Stimulated activated naive B cell treated with anti-CD40 and anti-IgM and Interleukin-4, amounts not matched to agents 10 μg/mL and 1 μg/mL and 100 μg/mL, for 72 hours (primary cell): ENCODE data around the gene CNOT11.

Experiments used
- ATAC-seq, 2 donors: fragments of 150-1000 bp; cut with Tn5 transposase; replicated peaks; 2 replicates each; pipeline ENCODE4 v1.10.0; 2021; ENCODE audit warnings: moderate library complexity in 1 of 2
- DNase-seq: peaks from one replicate; pipeline ENCODE4 v3.0.0; 2021
- H3K27ac Mint-ChIP-seq: one replicate; pipeline ENCODE4 v1.8.0; 2022; ENCODE audit warnings: mild to moderate bottlenecking, mixed read lengths
- H3K27me3 Mint-ChIP-seq, 2 donors: one replicate each; pipeline ENCODE4 v1.8.0; 2022; ENCODE audit warnings: mixed read lengths in 2 of 2
- H3K36me3 Mint-ChIP-seq, 2 donors: one replicate each; pipeline ENCODE4 v1.8.0; 2022; ENCODE audit warnings: mixed read lengths in 2 of 2, mild to moderate bottlenecking in 1 of 2
- H3K4me1 Mint-ChIP-seq, 2 donors: one replicate each; pipeline ENCODE4 v1.8.0; 2022; ENCODE audit warnings: mixed read lengths in 2 of 2, mild to moderate bottlenecking in 1 of 2
- H3K4me3 Mint-ChIP-seq, 2 donors: one replicate each; pipeline ENCODE4 v1.8.0; 2022; ENCODE audit warnings: mild to moderate bottlenecking in 2 of 2, mixed read lengths in 2 of 2, moderate library complexity in 1 of 2
- H3K9me3 Mint-ChIP-seq, 2 donors: one replicate each; pipeline ENCODE4 v1.8.0; 2022; ENCODE audit warnings: mixed read lengths in 2 of 2, mild to moderate bottlenecking in 1 of 2

The CNOT11 gene

GRCh38 chr2:101253703-101254450, 1.2 kb downstream of the CNOT11 start:
- H3K27me3 Mint-ChIP-seq = no peaks in the 10 kb centered on the region
- ATAC-seq (no peak), DNase-seq (no peak)
- peaks cover 19 to 21% of the 10 kb centered on the region in 2 donors for H3K36me3 Mint-ChIP-seq
- H3K27ac Mint-ChIP-seq = peak overlapping the region; percentile 95
- H3K4me3 Mint-ChIP-seq = peak overlapping the region; percentile 94 to 96
- no peaks in the 10 kb centered on the region for H3K9me3 Mint-ChIP-seq
- H3K4me1 Mint-ChIP-seq = peaks cover 21 to 44% of the 10 kb centered on the region in 2 donors

GRCh38 chr2:101255501-101255900, 2.8 kb downstream of the CNOT11 start:
- DNase-seq (no peak), ATAC-seq (no peak)
- H3K4me1 Mint-ChIP-seq = peaks cover 24 to 44% of the 10 kb centered on the region in 2 donors
- no peak overlapping the region for H3K4me3 Mint-ChIP-seq
- H3K27me3 Mint-ChIP-seq = no peaks in the 10 kb centered on the region
- H3K36me3 Mint-ChIP-seq = peaks cover 23 to 25% of the 10 kb centered on the region in 2 donors
- H3K9me3 Mint-ChIP-seq = no peaks in the 10 kb centered on the region
- no peak overlapping the region for H3K27ac Mint-ChIP-seq

GRCh38 chr2:101256316-101256715, 3.6 kb downstream of the CNOT11 start:
- ATAC-seq (no peak), DNase-seq (no peak)
- H3K36me3 Mint-ChIP-seq = peaks cover 23 to 25% of the 10 kb centered on the region in 2 donors
- no peaks in the 10 kb centered on the region for H3K27me3 Mint-ChIP-seq
- H3K27ac Mint-ChIP-seq = no peak overlapping the region
- H3K4me1 Mint-ChIP-seq = peaks cover 22 to 37% of the 10 kb centered on the region in 2 donors
- H3K9me3 Mint-ChIP-seq = no peaks in the 10 kb centered on the region
- no peak overlapping the region for H3K4me3 Mint-ChIP-seq

- DNase-seq (no peak), ATAC-seq (no peak)
- H3K9me3 Mint-ChIP-seq = no peaks in the 10 kb centered on the region
- H3K36me3 Mint-ChIP-seq = peaks cover 32 to 34% of the 10 kb centered on the region in 2 donors
- H3K4me3 Mint-ChIP-seq = no peak overlapping the region
- H3K27ac Mint-ChIP-seq = no peak overlapping the region
- H3K4me1 Mint-ChIP-seq = peaks cover 18 to 34% of the 10 kb centered on the region in 2 donors
- H3K27me3 Mint-ChIP-seq = no peaks in the 10 kb centered on the region
Observed at GRCh38 chr2:101258804-101259203, 6.1 kb downstream of the CNOT11 start.

- ATAC-seq = no peak
- no peak overlapping the region for H3K4me3 Mint-ChIP-seq
- H3K9me3 Mint-ChIP-seq = no peaks in the 10 kb centered on the region
- DNase-seq = no peak
- H3K4me1 Mint-ChIP-seq = peaks cover 9 to 13% of the 10 kb centered on the region in 2 donors
- H3K27me3 Mint-ChIP-seq = no peaks in the 10 kb centered on the region
- no peak overlapping the region for H3K27ac Mint-ChIP-seq
- H3K36me3 Mint-ChIP-seq = peaks cover 32 to 41% of the 10 kb centered on the region in 2 donors
Observed at GRCh38 chr2:101262142-101262541, 9.5 kb downstream of the CNOT11 start.

- DNase-seq (no peak), ATAC-seq (no peak)
- H3K27ac Mint-ChIP-seq = no peak overlapping the region
- peaks cover 15 to 24% of the 10 kb centered on the region in 2 donors for H3K4me1 Mint-ChIP-seq
- H3K36me3 Mint-ChIP-seq = peaks cover 35 to 46% of the 10 kb centered on the region in 2 donors
- no peak overlapping the region for H3K4me3 Mint-ChIP-seq
- no peaks in the 10 kb centered on the region for H3K27me3 Mint-ChIP-seq
- no peaks in the 10 kb centered on the region for H3K9me3 Mint-ChIP-seq
Observed at GRCh38 chr2:101263377-101263800, 10.7 kb downstream of the CNOT11 start.

- H3K9me3 Mint-ChIP-seq = no peaks in the 10 kb centered on the region
- no peak overlapping the region for H3K27ac Mint-ChIP-seq
- H3K4me1 Mint-ChIP-seq = peaks cover 13 to 24% of the 10 kb centered on the region in 2 donors
- no peaks in the 10 kb centered on the region for H3K27me3 Mint-ChIP-seq
- H3K36me3 Mint-ChIP-seq = peaks cover 27 to 40% of the 10 kb centered on the region in 2 donors
- DNase-seq = no peak
- no peak overlapping the region for H3K4me3 Mint-ChIP-seq
- no peak for ATAC-seq
Observed at GRCh38 chr2:101264360-101264939, 11.8 kb downstream of the CNOT11 start.

GRCh38 chr2:101265893-101266499, 13.3 kb downstream of the CNOT11 start:
- Mint-ChIP-seq H3K4me1 (peaks cover 13 to 24% of the 10 kb centered on the region in 2 donors), H3K36me3 (peaks cover 34 to 44% of the 10 kb centered on the region in 2 donors), H3K4me3 (no peak overlapping the region), H3K9me3 (no peaks in the 10 kb centered on the region), H3K27me3 (no peaks in the 10 kb centered on the region), H3K27ac (no peak overlapping the region)
- DNase-seq (no peak), ATAC-seq (no peak)

- DNase-seq (no peak), ATAC-seq (peak; percentile 66 to 72)
- Mint-ChIP-seq H3K4me1 (peaks cover 11 to 20% of the 10 kb centered on the region in 2 donors), H3K36me3 (peaks cover 30 to 43% of the 10 kb centered on the region in 2 donors), H3K4me3 (no peak overlapping the region), H3K27ac (peak overlapping the region; percentile 44), H3K27me3 (no peaks in the 10 kb centered on the region), H3K9me3 (no peaks in the 10 kb centered on the region)
Observed at GRCh38 chr2:101267671-101268656, 15.3 kb downstream of the CNOT11 start.

- ATAC-seq (no peak), DNase-seq (no peak)
- Mint-ChIP-seq H3K9me3 (no peaks in the 10 kb centered on the region), H3K4me1 (peaks cover 7 to 14% of the 10 kb centered on the region in 2 donors), H3K4me3 (no peak overlapping the region), H3K36me3 (peaks cover 20 to 32% of the 10 kb centered on the region in 2 donors), H3K27ac (no peak overlapping the region), H3K27me3 (no peaks in the 10 kb centered on the region)
Observed at GRCh38 chr2:101270700-101271259, 18.1 kb downstream of the CNOT11 start.

GRCh38 chr2:101272045-101272784, 19.5 kb downstream of the CNOT11 start:
- H3K4me3 Mint-ChIP-seq = no peak overlapping the region
- H3K4me1 Mint-ChIP-seq = peaks cover 6 to 11% of the 10 kb centered on the region in 2 donors
- ATAC-seq = peak; percentile 70 to 82
- peaks cover 16 to 26% of the 10 kb centered on the region in 2 donors for H3K36me3 Mint-ChIP-seq
- peak overlapping the region; percentile 14 for H3K27ac Mint-ChIP-seq
- no peaks in the 10 kb centered on the region for H3K27me3 Mint-ChIP-seq
- DNase-seq = no peak
- no peaks in the 10 kb centered on the region for H3K9me3 Mint-ChIP-seq

- no peak for DNase-seq
- Mint-ChIP-seq H3K36me3 (peaks cover 21 to 26% of the 10 kb centered on the region in 2 donors), H3K4me1 (peaks cover 3 to 4% of the 10 kb centered on the region in 2 donors), H3K27ac (no peak overlapping the region), H3K9me3 (no peaks in the 10 kb centered on the region), H3K4me3 (no peak overlapping the region), H3K27me3 (no peaks in the 10 kb centered on the region)
- ATAC-seq = no peak
Observed at GRCh38 chr2:101273056-101273455, 20.4 kb downstream of the CNOT11 start.

GRCh38 chr2:101274142-101274541, 21.5 kb downstream of the CNOT11 start:
- no peak for ATAC-seq
- Mint-ChIP-seq H3K9me3 (no peaks in the 10 kb centered on the region), H3K27me3 (no peaks in the 10 kb centered on the region), H3K4me1 (no peaks in the 10 kb centered on the region), H3K4me3 (no peak overlapping the region), H3K27ac (no peak overlapping the region), H3K36me3 (peaks cover 19 to 29% of the 10 kb centered on the region in 2 donors)
- DNase-seq = no peak
